Endothelial cell of umbilical vein (primary cell): ENCODE data around the gene SIGLEC15. TPM values are rescaled to one million over a fixed set of nuclear protein-coding genes. Genes with fewer than 3 reads are reported as not detected.

Experiments
- BruUV-seq: library from RNA; stranded (reverse); fragments of 400-500 nt; replicated peaks from 2 replicates; lab custom pipeline; 2021; lab: Mats Ljungman, UMichigan
- CTCF ChIA-PET: fragments of 300-600, 350-600 bp; sonication (Branson Sonifier 250); formaldehyde crosslinking; loops from one replicate; lab custom pipeline; 2021; ENCODE audit warnings: antibody characterized with exemption, inconsistent platforms; lab: Charles Lee
- POLR2A ChIA-PET: fragments of 300-600, 350-600 bp; sonication (Branson Sonifier 250); formaldehyde crosslinking; loops from one replicate; lab custom pipeline; 2021; ENCODE audit warnings: antibody characterized with exemption, inconsistent platforms; lab: Charles Lee
- DNase-seq: peaks from one replicate; pipeline ENCODE4 v3.0.0-alpha.2; 2011; ENCODE audit warnings: low read depth, low spot score
- FAIRE-seq: peaks from 2 replicates; lab custom pipeline; 2011; peaks lifted over from hg19 to GRCh38; lab: Jason Lieb, UNC
- H2AFZ ChIP-seq: 2 replicates; pipeline ENCODE4 v1.6.0; 2012; ENCODE audit warnings: low read depth, low read length, control low read depth, inconsistent platforms
- H3K27ac ChIP-seq: 2 replicates; pipeline ENCODE4 v1.5.1; 2011; ENCODE audit warnings: low read depth, mild to moderate bottlenecking, control low read depth, low read length, moderate library complexity; ENCODE audit not compliant: insufficient read depth
- H3K27me3 ChIP-seq, 2 experiments: 2 replicates each; pipeline versions ENCODE4 v1.6.0 to v1.6.1; 2011; ENCODE audit warnings: low read length in 2 of 2, mixed read lengths in 1 of 2; ENCODE audit not compliant: control insufficient read depth in 2 of 2, insufficient read depth in 2 of 2
- H3K36me3 ChIP-seq, 2 experiments: 2 replicates in 1 of 2; 3 replicates in 1 of 2; pipeline ENCODE4 v1.5.1; 2011; ENCODE audit warnings: low read length in 2 of 2, mild to moderate bottlenecking in 1 of 2, moderate library complexity in 1 of 2; ENCODE audit not compliant: control insufficient read depth in 2 of 2, insufficient read depth in 2 of 2; ENCODE audit errors: extremely low read depth in 1 of 2
- H3K4me1 ChIP-seq: 3 replicates; pipeline ENCODE4 v1.5.1; 2011; ENCODE audit warnings: mild to moderate bottlenecking, low read length; ENCODE audit not compliant: control insufficient read depth, insufficient read depth; ENCODE audit errors: extremely low read depth
- H3K4me2 ChIP-seq: 2 replicates; pipeline ENCODE4 v1.6.1; 2011; ENCODE audit warnings: low read length, control low read depth, mixed read lengths; ENCODE audit not compliant: insufficient read depth
- H3K4me3 ChIP-seq, 3 experiments: fragments of 200-600 bp in 1 of 3; sonication (generic), shearing (Covaris generic) in 1 of 3; replicated peaks in 1 of 3; 2 replicates each; pipeline ENCODE4 v1.5.1; 2011 to 2016; ENCODE audit warnings: control low read depth in 3 of 3, low read length in 3 of 3, mild to moderate bottlenecking in 2 of 3, inconsistent platforms in 1 of 3, low read depth in 1 of 3, moderate library complexity in 1 of 3; ENCODE audit not compliant: insufficient read depth in 1 of 3
- H3K79me2 ChIP-seq: 2 replicates; pipeline ENCODE4 v1.6.0; 2012; ENCODE audit warnings: low read length, inconsistent platforms; ENCODE audit not compliant: control insufficient read depth, insufficient read depth
- H3K9ac ChIP-seq: replicated peaks from 2 replicates; pipeline ENCODE3; 2011; ENCODE audit warnings: low read length, control low read depth; ENCODE audit not compliant: insufficient read depth; ENCODE audit errors: extremely low read depth
- H3K9me1 ChIP-seq: replicated peaks from 3 replicates; pipeline ENCODE4 v1.6.0; 2011; ENCODE audit warnings: mild to moderate bottlenecking, low read length; ENCODE audit not compliant: control insufficient read depth, insufficient read depth; ENCODE audit errors: extremely low read depth
- H3K9me3 ChIP-seq: replicated peaks from 2 replicates; pipeline ENCODE4 v1.5.1; 2012; ENCODE audit warnings: low read length, inconsistent platforms; ENCODE audit not compliant: control insufficient read depth, insufficient read depth
- H4K20me1 ChIP-seq: replicated peaks from 2 replicates; pipeline ENCODE3; 2011; ENCODE audit warnings: mild to moderate bottlenecking, low read length; ENCODE audit not compliant: control insufficient read depth, insufficient read depth; ENCODE audit errors: extremely low read depth
- EZH2 ChIP-seq: IDR thresholded peaks from 2 replicates; pipeline ENCODE4 v1.6.1; 2012; ENCODE audit warnings: borderline replicate concordance, low read depth, mild to moderate bottlenecking, moderate library complexity, low read length, inconsistent platforms; ENCODE audit not compliant: severe bottlenecking
- FOS ChIP-seq: IDR thresholded peaks from 2 replicates; pipeline ENCODE4 v1.6.1; 2011; ENCODE audit warnings: mild to moderate bottlenecking, low read length, moderate library complexity, borderline replicate concordance; ENCODE audit not compliant: insufficient read depth
- GATA2 ChIP-seq: IDR thresholded peaks from 2 replicates; pipeline ENCODE4 v1.7.0; 2011; ENCODE audit warnings: low read depth, mild to moderate bottlenecking, moderate library complexity, mixed read lengths, low read length; ENCODE audit not compliant: insufficient read length, insufficient read depth
- JUN ChIP-seq: IDR thresholded peaks from 2 replicates; pipeline ENCODE4 v1.6.1; 2011; ENCODE audit warnings: borderline replicate concordance, low read depth; ENCODE audit not compliant: insufficient read length, insufficient read depth
- MYC ChIP-seq: IDR thresholded peaks from one replicate; pipeline ENCODE4 v1.6.1; 2011; ENCODE audit warnings: mild to moderate bottlenecking, low read depth, low read length
- POLR2A ChIP-seq: IDR thresholded peaks from 2 replicates; pipeline ENCODE4 v1.6.1; 2012; ENCODE audit warnings: low read depth, mild to moderate bottlenecking, control low read depth, low read length
- POLR2AphosphoS5 ChIP-seq: IDR thresholded peaks from 2 replicates; pipeline ENCODE4 v1.6.1; 2012; ENCODE audit warnings: low read depth, mild to moderate bottlenecking, control low read depth, low read length, moderate library complexity; ENCODE audit not compliant: insufficient read depth
- dilution Hi-C: fragments of 300-500 bp; cut with MboI; formaldehyde crosslinking; loops from one replicate; pipeline ENCODE4 v1.15.0; 2019; ENCODE audit warnings: low sequenced_read_pairs; ENCODE audit not compliant: extremely low pct_ligation_motif_present
- intact Hi-C: fragments of 100-400 bp; cut with micrococcal nuclease; formaldehyde crosslinking; loops from one replicate; pipeline ENCODE4 v1.10.0; 2022
- polyA plus RNA-seq, 4 experiments: library from polyadenylated mRNA; depleted of rRNA in 3 of 4; stranded (reverse) in 3 of 4; unstranded in 1 of 4; fragments of >200 nt; gene quantifications; 2 replicates each; pipeline versions ENCODE4 v1.2.1 to v1.2.3, GENCODE V29; 2011 to 2012; ENCODE audit warnings: missing spikeins in 1 of 4
- total RNA-seq: library from RNA; stranded (reverse); gene quantifications from 2 replicates; pipeline ENCODE4 v1.2.3, GENCODE V29; 2021
- TF ChIP-seq, protein P1 (sequence below), 2 donors: IDR thresholded peaks; 1 replicate in 1 of 2; 2 replicates in 1 of 2; pipeline ENCODE4 v1.5.1; 2011; ENCODE audit warnings: low read length in 2 of 2, mild to moderate bottlenecking in 2 of 2, moderate library complexity in 2 of 2, control low read depth in 1 of 2, inconsistent platforms in 1 of 2, low read depth in 1 of 2; ENCODE audit not compliant: insufficient read depth in 1 of 2; ENCODE audit errors: extremely low read depth in 1 of 2
- TF ChIP-seq, protein P2 (sequence below): IDR thresholded peaks from 2 replicates; pipeline ENCODE4 v1.6.1; 2011; ENCODE audit not compliant: insufficient read depth, insufficient read length

SIGLEC15 gene
- total and polyA plus RNA-seq, 2 donors (not counting 3 experiments of a cell fraction or from before 2014, with no cell fraction given): not detected

DNA sequence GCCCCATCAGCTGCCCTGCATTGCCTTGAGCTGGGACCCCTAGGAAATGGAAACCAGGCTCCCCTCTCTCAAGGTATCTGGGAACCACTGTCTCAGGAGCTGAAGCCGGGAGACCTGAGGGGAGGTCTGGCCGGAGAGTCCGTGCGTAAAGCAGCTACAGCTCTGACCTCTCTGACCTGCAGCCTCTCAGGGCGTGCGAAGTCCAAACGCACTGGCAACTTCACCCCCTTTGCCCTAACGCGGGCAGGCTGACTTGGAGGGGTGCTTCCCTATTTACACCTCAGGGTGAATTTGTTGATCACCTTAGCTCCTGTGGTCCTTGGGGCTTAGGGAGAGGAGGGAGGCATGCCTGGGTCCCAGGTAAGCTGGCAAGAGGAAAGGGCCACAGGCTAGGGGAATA is 17.5 kb downstream of the SIGLEC15 start:
- Histone ChIP-seq H3K4me3 (no peak overlapping the region), H3K9me1 (no peaks in the 10 kb centered on the region), H3K27me3 (peaks cover 12 to 19% of the 10 kb centered on the region in 2 experiments), H3K4me1 (peaks cover 2% of the 10 kb centered on the region), H3K9me3 (no peaks in the 10 kb centered on the region), H4K20me1 (no peaks in the 10 kb centered on the region), H3K79me2 (no peaks in the 10 kb centered on the region), H3K27ac (no peak overlapping the region), H3K36me3 (no peaks in the 10 kb centered on the region), H3K9ac (no peak overlapping the region), H3K4me2 (no peak overlapping the region), H2AFZ (no peak overlapping the region)
- dilution Hi-C loops: no loop called here
- no TSS peak for BruUV-seq
- CTCF ChIA-PET: interaction anchor here (4.1 kb wide), 1 partner anchor 120 kb away, joined by 15 read pairs; no protein-coding TSS in a partner anchor
- FAIRE-seq (no peak), DNase-seq (no peak)
- intact Hi-C loops: no loop called here
- TF ChIP-seq GATA2: no peak
- TF ChIP-seq, protein P1, sequence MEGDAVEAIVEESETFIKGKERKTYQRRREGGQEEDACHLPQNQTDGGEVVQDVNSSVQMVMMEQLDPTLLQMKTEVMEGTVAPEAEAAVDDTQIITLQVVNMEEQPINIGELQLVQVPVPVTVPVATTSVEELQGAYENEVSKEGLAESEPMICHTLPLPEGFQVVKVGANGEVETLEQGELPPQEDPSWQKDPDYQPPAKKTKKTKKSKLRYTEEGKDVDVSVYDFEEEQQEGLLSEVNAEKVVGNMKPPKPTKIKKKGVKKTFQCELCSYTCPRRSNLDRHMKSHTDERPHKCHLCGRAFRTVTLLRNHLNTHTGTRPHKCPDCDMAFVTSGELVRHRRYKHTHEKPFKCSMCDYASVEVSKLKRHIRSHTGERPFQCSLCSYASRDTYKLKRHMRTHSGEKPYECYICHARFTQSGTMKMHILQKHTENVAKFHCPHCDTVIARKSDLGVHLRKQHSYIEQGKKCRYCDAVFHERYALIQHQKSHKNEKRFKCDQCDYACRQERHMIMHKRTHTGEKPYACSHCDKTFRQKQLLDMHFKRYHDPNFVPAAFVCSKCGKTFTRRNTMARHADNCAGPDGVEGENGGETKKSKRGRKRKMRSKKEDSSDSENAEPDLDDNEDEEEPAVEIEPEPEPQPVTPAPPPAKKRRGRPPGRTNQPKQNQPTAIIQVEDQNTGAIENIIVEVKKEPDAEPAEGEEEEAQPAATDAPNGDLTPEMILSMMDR (IDR thresholded peaks at IDR 0.05; ENCODE audit: extremely low read depth in 1 of 2, insufficient read depth in 1 of 2, low read depth in 1 of 2, low read length in 2 of 2): no peak
- TF ChIP-seq, protein P2, sequence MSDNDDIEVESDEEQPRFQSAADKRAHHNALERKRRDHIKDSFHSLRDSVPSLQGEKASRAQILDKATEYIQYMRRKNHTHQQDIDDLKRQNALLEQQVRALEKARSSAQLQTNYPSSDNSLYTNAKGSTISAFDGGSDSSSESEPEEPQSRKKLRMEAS: no peak
- TF ChIP-seq POLR2AphosphoS5: no peak
- no peak for TF ChIP-seq MYC
- TF ChIP-seq EZH2: no peak
- no peak for TF ChIP-seq FOS
- no peak for TF ChIP-seq JUN
- no peak for TF ChIP-seq POLR2A
- POLR2A ChIA-PET: no interaction called here
